ENCODE measurements around the gene STAG2. TPM values are rescaled to one million over a fixed set of nuclear protein-coding genes. Genes with fewer than 3 reads are reported as not detected.

STAG2 gene
- total RNA-seq, 6 experiments from 2014 or later = 38.8 to 48.6 (median 46.3) TPM

DNA sequence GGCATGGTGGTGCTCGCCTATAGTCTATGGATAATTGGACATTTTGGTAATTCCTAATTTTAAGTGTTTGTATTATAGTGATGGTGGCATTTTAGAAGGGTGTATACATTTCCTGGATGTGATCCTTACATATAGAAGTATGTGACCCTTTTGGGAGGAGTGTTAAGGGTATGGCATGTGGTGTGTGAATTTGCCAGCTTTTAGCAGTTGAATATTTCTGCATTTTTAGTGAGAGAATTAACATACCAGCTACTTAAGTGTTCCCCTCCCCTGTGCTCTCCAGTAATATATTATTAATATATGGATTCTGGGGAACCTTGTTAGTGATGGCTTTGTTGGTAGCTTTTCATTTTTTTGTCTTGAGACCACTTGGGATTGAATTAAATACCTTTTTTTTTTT is 55.3 kb downstream of the STAG2 start:
- Mint-ChIP-seq H3K9me3 (no peaks in the 10 kb centered on the region), H3K4me1 (ENCODE audit: low read depth) (peaks cover 18% of the 10 kb centered on the region), H3K27me3 (ENCODE audit: insufficient read depth) (no peaks in the 10 kb centered on the region), H3K4me3 (no peak overlapping the region), H3K36me3 (ENCODE audit: low read depth) (no peaks in the 10 kb centered on the region), H3K27ac (no peak overlapping the region)
- TF ChIP-seq, protein P1, sequence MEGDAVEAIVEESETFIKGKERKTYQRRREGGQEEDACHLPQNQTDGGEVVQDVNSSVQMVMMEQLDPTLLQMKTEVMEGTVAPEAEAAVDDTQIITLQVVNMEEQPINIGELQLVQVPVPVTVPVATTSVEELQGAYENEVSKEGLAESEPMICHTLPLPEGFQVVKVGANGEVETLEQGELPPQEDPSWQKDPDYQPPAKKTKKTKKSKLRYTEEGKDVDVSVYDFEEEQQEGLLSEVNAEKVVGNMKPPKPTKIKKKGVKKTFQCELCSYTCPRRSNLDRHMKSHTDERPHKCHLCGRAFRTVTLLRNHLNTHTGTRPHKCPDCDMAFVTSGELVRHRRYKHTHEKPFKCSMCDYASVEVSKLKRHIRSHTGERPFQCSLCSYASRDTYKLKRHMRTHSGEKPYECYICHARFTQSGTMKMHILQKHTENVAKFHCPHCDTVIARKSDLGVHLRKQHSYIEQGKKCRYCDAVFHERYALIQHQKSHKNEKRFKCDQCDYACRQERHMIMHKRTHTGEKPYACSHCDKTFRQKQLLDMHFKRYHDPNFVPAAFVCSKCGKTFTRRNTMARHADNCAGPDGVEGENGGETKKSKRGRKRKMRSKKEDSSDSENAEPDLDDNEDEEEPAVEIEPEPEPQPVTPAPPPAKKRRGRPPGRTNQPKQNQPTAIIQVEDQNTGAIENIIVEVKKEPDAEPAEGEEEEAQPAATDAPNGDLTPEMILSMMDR (IDR thresholded peaks at IDR 0.05) = no peak
- DNase-seq = no peak

DNA sequence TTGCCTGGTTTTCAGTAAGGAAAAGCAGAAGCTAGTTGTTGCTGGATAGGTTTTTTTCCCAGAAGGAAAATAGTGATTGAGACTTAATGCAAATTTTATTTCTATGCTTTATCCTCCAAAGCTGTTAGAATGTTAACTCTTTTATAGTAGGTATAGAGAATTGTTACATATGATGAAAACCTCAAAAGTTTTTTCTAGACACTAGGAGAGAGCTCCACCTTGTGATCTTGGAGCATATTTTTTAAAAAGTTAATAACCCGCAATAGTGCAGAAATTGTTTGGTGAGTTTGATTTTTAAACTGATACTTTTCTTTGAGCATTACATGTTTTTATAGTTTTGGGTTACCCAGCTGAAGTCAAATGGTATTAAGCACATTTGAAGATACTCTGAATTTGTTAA is 56.5 kb downstream of the STAG2 start:
- H3K27me3 Mint-ChIP-seq (ENCODE audit: insufficient read depth) = no peaks in the 10 kb centered on the region
- no peak overlapping the region for H3K4me3 Mint-ChIP-seq
- TF ChIP-seq, protein P1 (IDR thresholded peaks at IDR 0.05) = peak; percentile 37; the same call in 1 of the 2 replicates
- peaks cover 16% of the 10 kb centered on the region for H3K4me1 Mint-ChIP-seq (ENCODE audit: low read depth)
- H3K36me3 Mint-ChIP-seq (ENCODE audit: low read depth) = no peaks in the 10 kb centered on the region
- DNase-seq = no peak
- H3K9me3 Mint-ChIP-seq = no peaks in the 10 kb centered on the region
- no peak overlapping the region for H3K27ac Mint-ChIP-seq

DNA sequence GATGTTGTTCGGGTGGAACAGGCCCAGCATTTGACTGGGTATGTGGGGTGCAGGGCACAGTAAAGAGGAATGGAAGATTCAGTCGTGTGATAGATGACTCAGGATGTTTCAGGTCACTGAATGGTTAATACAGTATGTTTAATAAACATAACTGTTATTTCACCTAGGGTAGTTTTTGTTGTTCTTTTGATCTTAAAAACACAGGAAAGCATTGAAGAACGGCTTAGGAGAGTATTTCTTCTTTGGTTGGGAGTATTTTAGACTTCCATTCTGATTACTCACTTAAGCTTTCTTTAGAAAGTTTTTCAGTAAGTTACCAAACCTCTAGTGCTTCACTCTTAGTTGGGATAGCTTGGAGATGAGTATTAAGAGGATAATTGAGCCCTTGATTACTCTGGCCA is 62.3 kb downstream of the STAG2 start:
- Mint-ChIP-seq H3K27ac (peak overlapping the region; percentile 84), H3K4me3 (peak overlapping the region; percentile 63), H3K9me3 (no peaks in the 10 kb centered on the region), H3K36me3 (ENCODE audit: low read depth) (no peaks in the 10 kb centered on the region), H3K4me1 (ENCODE audit: low read depth) (peaks cover 39% of the 10 kb centered on the region), H3K27me3 (ENCODE audit: insufficient read depth) (no peaks in the 10 kb centered on the region)
- DNase-seq = peak; percentile 18
- TF ChIP-seq, protein P1 (IDR thresholded peaks at IDR 0.05) = no peak

DNA sequence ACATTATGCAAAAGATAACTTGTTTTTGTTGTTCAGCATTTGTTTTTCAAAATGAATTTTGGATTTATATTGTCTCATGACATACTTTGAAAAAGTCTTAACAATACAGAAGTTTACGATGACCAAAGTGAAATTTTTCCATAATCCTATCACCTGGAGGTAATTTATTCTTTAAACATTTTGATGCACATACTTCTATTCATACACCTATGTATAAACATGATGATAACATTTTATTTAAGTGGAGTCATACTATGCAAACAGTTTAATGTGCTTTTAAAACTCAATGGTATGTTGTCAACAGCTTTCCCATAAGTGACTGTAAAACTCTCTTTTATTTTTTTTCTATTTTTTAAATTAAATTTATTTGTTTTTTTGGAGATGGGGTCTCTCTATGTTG is 65.0 kb downstream of the STAG2 start:
- no peak overlapping the region for H3K27ac Mint-ChIP-seq

DNA sequence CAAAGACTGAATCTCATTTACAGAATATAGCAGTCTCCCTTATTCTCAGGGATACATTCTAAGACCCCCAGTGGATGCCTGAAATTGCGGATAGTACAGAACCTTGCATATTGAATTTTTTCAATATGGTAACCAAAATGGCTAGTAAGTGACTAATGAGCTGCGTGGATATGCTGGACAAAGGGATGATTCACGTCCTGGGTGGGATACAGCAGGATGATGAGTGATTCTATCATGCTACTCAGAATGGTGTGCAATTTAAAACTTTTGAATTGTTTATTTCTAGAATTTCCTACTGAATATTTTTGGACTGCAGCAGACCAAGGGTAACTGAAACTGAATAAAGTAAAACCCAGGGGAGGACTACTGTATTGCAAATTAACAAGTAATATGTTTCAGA is 66.7 kb downstream of the STAG2 start:
- TF ChIP-seq, protein P1 (IDR thresholded peaks at IDR 0.05) = no peak
- H3K27ac Mint-ChIP-seq = peak overlapping the region; percentile 72
- H3K9me3 Mint-ChIP-seq = no peaks in the 10 kb centered on the region
- peak; percentile 50 for DNase-seq
- H3K36me3 Mint-ChIP-seq (ENCODE audit: low read depth) = no peaks in the 10 kb centered on the region
- H3K4me3 Mint-ChIP-seq = peak overlapping the region; percentile 55; the same call in 1 of the 2 replicates
- peaks cover 46% of the 10 kb centered on the region for H3K4me1 Mint-ChIP-seq (ENCODE audit: low read depth)
- no peaks in the 10 kb centered on the region for H3K27me3 Mint-ChIP-seq (ENCODE audit: insufficient read depth)

More for the DNA sequence above, 65.0 kb downstream of the STAG2 start:
- Mint-ChIP-seq H3K27me3 (ENCODE audit: insufficient read depth) (no peaks in the 10 kb centered on the region), H3K4me1 (ENCODE audit: low read depth) (peaks cover 47% of the 10 kb centered on the region), H3K36me3 (ENCODE audit: low read depth) (no peaks in the 10 kb centered on the region), H3K9me3 (no peaks in the 10 kb centered on the region), H3K4me3 (no peak overlapping the region)
- DNase-seq = no peak
- TF ChIP-seq, protein P1 (IDR thresholded peaks at IDR 0.05) = no peak

DNA sequence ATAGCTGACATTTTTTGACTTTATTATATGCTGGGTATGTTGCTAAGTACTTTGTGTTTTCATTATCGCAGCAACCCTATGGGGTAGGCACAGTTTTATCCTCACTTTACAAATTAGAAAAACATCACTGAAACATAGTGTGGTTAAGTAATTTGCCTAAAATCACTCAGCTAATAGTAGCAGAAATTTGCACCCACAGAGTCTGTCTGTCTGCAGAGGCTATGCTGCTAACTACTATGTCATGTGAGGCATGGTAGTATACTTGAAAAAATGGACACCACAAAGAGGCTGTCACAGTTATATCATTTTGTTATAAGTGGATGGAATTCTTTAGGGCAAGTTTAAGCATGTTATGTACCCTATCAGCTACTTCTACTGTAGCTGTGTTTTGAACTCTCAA is 69.0 kb downstream of the STAG2 start:
- Mint-ChIP-seq H3K36me3 (ENCODE audit: low read depth) (no peaks in the 10 kb centered on the region), H3K4me1 (ENCODE audit: low read depth) (peaks cover 36% of the 10 kb centered on the region), H3K27me3 (ENCODE audit: insufficient read depth) (no peaks in the 10 kb centered on the region; the same call in 1 of the 2 replicates), H3K4me3 (no peak overlapping the region), H3K9me3 (no peaks in the 10 kb centered on the region), H3K27ac (no peak overlapping the region)
- DNase-seq = no peak
- TF ChIP-seq, protein P1 (IDR thresholded peaks at IDR 0.05) = no peak
